IPS-NIHi11 (cell line): ENCODE data around the gene PYURF.

ENCODE experiments used
- DNase-seq: peaks from one replicate; pipeline ENCODE4 v3.0.0; 2012; ENCODE audit warnings: mixed read lengths, low spot score

The PYURF gene

DNA sequence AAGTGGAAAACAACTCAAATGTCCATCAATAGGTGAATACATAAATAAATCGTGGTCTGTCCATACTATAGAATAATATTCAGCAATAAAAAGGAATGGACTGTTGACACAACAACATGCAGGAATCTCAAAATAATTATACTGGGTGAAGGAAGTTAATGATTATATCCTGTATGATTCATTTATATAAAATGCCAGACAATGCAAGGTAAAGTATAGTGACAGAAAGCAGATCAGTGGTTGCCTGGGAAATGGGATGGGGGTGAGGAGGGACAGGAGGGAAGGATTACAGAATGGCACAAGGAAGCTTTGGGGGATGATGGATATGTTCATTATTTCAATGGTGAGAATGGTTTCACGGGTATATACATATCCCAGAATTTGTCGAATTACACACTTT, 12.3 kb downstream of the PYURF start:
- no peak for DNase-seq

DNA sequence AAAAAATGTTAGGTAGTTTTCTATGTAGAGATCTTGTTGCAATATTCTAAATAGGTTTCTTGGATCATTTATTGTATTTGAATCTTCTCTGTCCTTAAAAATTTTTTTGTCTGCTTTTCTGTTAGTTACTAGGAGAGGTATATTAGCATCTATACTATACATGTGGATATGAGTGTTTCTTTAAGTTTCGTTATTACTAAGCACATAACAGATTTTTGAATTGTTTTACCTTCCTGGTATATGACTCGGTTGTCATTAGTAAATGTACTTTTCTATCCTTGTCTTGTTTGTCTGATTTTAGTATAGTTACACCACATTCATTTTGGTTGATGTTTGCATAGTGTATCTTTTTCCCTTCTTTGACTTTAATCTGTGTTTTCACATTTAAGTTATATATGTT, 20.2 kb downstream of the PYURF start:
- DNase-seq, result no peak

DNA sequence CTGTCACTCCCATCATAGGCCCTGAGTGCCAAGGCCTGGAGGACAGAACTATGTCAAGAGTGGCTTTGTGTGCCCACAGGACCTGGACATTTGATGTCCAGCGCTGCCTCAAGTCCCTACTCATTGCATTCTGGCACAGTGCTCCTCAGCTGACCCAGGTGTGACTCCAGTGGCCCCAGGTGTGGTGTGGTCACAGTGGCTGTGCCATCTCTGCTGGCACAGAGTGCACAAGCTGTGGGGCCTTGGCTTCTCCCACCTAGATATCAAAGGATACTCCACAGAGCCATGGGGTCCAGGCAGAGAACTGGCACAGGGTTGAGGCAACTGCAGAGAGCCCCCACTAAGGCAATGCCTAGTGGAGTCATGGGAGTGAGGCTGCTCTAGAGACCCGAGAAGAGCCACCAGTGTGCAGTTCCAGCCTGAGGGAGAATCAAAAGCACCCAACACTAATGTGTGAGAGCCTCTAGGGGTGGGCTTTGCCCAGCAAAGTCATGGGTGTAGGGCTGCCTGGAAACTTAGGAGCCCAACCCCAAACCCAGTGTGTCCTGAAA, 25.6 kb downstream of the PYURF start:
- DNase-seq, result no peak

DNA sequence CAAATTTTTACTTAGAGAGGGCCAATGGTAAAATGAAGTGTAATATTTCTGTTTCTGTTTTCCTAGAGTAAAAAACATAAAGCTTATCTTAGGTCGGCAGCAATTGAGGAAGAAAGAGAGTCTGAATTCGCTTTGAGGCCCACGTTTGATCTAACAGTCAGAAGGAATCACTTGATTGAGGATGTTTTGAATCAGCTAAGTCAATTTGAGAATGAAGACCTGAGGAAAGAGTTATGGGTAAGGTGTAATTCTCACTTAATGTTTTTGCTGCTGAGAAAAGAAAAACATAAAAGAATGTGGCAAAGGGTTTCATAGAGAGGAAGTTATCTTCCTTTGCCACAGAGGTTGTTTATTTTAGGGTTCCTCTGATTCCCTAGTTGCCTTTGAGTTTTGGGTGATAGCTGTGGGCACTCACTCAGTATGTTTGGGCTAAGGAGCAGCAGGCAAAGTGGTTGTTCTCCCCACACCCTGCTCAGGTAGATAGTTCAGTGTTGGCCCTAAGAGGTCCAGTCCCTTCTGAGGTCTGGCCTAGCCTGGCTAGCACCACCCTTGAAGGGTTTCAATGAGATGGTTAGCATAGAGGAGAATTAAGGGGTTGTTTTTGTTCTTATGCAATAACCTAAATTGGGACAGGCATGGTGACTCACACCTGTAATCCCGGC, 34.3 kb downstream of the PYURF start:
- DNase-seq, result no peak

DNA sequence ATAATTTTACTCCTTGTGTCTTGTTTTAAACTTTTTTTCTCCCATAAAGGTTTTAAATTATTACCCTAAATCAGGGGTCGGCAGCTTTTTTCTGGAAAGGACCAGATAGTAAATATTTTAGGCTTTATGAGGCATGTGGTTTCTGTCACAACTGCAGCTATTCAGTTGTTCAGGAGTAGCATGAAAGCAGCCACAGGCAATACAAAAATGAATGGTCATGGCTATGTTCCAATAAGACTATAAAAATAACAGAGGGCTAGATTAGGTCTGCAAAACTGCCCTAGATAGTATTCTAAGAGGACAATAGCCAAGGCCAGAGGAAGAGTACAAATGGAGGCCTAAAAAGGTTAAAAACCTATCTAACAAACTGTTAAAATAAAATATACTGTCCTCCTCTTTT, 42.0 kb downstream of the PYURF start:
- no peak for DNase-seq

DNA sequence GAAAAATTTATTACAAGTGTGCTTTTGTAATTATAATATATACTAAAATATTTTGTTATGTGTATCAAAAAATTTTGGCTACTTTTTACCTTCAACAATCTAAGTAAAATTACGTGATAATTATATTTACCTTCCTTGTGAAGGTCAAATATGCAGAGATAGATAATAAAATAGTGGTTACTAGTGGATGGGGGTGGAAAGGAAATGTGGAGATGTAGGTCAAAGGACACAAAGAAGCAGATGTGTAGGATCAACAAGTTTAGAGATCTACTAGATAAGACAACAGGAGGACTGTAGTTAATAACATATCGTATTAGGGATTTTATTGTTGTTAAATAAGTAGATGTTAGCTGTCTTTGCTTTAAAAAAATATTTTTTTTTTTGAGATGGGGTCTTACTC, 45.3 kb downstream of the PYURF start:
- DNase-seq, result no peak

DNA sequence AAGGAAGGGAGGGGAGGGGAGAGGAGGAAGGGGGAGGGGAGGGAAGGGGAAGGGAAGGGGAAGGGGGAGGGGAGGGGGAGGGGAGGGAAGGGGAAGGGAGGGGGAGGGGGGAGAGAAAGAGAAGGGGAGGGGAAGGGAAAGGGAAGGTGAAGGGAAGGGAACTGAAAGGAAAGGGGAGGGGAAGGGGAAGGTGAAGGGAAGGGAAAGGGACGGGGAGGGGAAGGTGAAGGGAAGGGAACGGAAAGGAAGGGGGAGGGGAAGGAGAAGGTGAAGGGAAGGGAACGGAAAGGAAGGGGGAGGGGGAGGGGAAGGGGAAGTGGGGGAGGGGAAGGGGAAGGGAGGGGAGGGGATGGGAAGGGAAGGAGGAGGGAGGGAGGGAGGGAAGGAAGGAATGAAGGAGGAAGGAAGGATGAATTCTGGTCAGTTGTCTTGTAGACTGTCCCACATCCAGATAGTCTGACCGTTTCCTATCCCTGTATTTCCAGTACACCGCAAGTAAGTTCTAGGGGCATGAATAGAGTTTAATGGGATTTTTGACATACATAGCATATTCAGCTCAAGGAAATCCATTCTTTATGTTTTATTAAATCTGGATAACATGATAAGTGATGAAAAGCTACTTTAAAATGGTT, 46.2 kb downstream of the PYURF start:
- DNase-seq, result no peak
